ENCODE measurements around the gene PIGT. TPM values are rescaled to one million over a fixed set of nuclear protein-coding genes. Genes with fewer than 3 reads are reported as not detected.

The PIGT gene
- total and polyA plus RNA-seq, 3 donors from 2014 or later = 115 to 140 (median 137) TPM

GRCh38 chr20:45402946-45403345, 13.0 kb upstream of the PIGT start:
- Histone ChIP-seq H3K27me3 (no peaks in the 10 kb centered on the region), H3K4me1 (peaks cover 4% of the 10 kb centered on the region), H3K27ac (no peak overlapping the region), H3K4me3 (no peak overlapping the region), H3K9me3 (no peaks in the 10 kb centered on the region), H3K36me3 (ENCODE audit: low read depth, missing control alignments) (no peaks in the 10 kb centered on the region)
- 96 to 100% methylated on average over 1 of the region's 1 CpG for WGBS, 2 donors
- TF ChIP-seq POLR2A (IDR thresholded peaks at IDR 0.05) (no peak), CTCF (IDR thresholded peaks at IDR 0.05) (no peak)
- intact Hi-C loops (cut with DNase I; ENCODE audit: low total_unique reads) = no loop called here
- DNase-seq = no peak

GRCh38 chr20:45404438-45404837, 11.5 kb upstream of the PIGT start:
- no peak for TF ChIP-seq POLR2A (IDR thresholded peaks at IDR 0.05)
- no peak for TF ChIP-seq CTCF (IDR thresholded peaks at IDR 0.05)
- no peaks in the 10 kb centered on the region for H3K36me3 ChIP-seq (ENCODE audit: low read depth, missing control alignments)
- no peaks in the 10 kb centered on the region for H3K9me3 ChIP-seq
- H3K27me3 ChIP-seq = no peaks in the 10 kb centered on the region
- H3K4me1 ChIP-seq = peaks cover 7% of the 10 kb centered on the region
- no peak overlapping the region for H3K4me3 ChIP-seq
- intact Hi-C loops (cut with DNase I; ENCODE audit: low total_unique reads) = no loop called here
- WGBS, 2 donors = 74 to 83% methylated on average over 1 of the region's 1 CpG
- no peak overlapping the region for H3K27ac ChIP-seq
- DNase-seq = no peak

GRCh38 chr20:45405571-45406259, 10.2 kb upstream of the PIGT start:
- Histone ChIP-seq H3K36me3 (ENCODE audit: low read depth, missing control alignments) (no peaks in the 10 kb centered on the region), H3K27ac (peak overlapping the region; percentile 84 to 89), H3K4me3 (peak overlapping the region; percentile 67 to 70), H3K27me3 (no peaks in the 10 kb centered on the region), H3K4me1 (peaks cover 7% of the 10 kb centered on the region), H3K9me3 (no peaks in the 10 kb centered on the region)
- 1 to 3% methylated on average over 9 to 46 of the region's 49 CpGs for WGBS, 2 donors
- DNase-seq = no peak
- intact Hi-C loops (cut with DNase I; ENCODE audit: low total_unique reads) = no loop called here
- TF ChIP-seq POLR2A (IDR thresholded peaks at IDR 0.05) (no peak), CTCF (IDR thresholded peaks at IDR 0.05) (no peak)

- Histone ChIP-seq H3K27ac (peak overlapping the region; percentile 84 to 89), H3K4me1 (peaks cover 7% of the 10 kb centered on the region), H3K4me3 (peak overlapping the region; percentile 67 to 70), H3K36me3 (ENCODE audit: low read depth, missing control alignments) (no peaks in the 10 kb centered on the region), H3K9me3 (no peaks in the 10 kb centered on the region), H3K27me3 (no peaks in the 10 kb centered on the region)
- TF ChIP-seq POLR2A (IDR thresholded peaks at IDR 0.05) = no peak
- TF ChIP-seq CTCF (IDR thresholded peaks at IDR 0.05) = no peak
- intact Hi-C loops (cut with DNase I; ENCODE audit: low total_unique reads) = no loop called here
- DNase-seq = peak; percentile 54
- WGBS, 2 donors = 0 to 1% methylated on average over 9 to 66 of the region's 87 CpGs
Observed at GRCh38 chr20:45406260-45407066, 9.5 kb upstream of the PIGT start.

Data from testis (tissue), 3 donors.